ENCODE measurements around the gene NRL.
"Not testable (repeated sequence)": the region's sequence is repeated elsewhere in the genome, so short reads cannot be mapped to it uniquely, and the experiment has no call there.

DNA sequence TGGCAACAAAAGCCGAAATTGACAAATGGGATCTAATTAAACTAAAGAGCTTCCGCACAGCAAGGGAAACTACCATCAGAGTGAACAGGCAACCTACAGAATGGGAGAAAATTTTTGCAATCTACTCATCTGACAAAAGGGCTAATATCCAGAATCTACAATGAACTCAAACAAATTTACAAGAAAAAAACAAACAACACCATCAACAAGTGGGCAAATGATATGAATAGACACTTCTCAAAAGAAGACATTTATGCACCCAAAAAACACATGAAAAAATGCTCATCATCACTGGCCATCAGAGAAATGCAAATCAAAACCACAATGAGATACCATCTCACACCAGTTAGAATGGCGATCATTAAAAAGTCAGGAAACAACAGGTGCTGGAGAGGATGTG, 85.1 kb downstream of the NRL start:
- TF ChIP-seq CTCF (IDR thresholded peaks at IDR 0.05; ENCODE audit: insufficient read depth, low read depth, low read length); EZH2 (IDR thresholded peaks at IDR 0.05; ENCODE audit: insufficient read depth, low read length): not testable (repeated sequence)
